ENCODE data around the gene UBR2.

DNA sequence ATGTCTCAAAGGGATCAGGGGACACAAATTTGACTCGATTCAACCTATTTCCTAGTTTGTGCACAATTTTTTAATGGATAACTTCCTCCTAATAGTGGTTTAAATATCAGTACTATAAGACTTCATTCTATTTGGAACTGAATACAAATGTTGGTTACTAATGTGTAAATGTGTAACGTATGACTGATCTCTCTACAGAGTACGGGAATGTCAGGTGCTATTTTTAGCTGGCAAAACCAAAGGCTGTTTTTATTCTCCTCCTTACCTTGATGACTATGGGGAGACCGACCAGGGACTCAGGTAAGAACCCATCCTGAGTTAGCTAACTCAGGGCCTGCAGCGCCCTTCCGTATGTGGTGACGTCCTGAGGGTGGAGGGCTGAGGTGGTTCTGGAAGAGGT is 125.5 kb downstream of the UBR2 start:
- TF ChIP-seq, protein P1, sequence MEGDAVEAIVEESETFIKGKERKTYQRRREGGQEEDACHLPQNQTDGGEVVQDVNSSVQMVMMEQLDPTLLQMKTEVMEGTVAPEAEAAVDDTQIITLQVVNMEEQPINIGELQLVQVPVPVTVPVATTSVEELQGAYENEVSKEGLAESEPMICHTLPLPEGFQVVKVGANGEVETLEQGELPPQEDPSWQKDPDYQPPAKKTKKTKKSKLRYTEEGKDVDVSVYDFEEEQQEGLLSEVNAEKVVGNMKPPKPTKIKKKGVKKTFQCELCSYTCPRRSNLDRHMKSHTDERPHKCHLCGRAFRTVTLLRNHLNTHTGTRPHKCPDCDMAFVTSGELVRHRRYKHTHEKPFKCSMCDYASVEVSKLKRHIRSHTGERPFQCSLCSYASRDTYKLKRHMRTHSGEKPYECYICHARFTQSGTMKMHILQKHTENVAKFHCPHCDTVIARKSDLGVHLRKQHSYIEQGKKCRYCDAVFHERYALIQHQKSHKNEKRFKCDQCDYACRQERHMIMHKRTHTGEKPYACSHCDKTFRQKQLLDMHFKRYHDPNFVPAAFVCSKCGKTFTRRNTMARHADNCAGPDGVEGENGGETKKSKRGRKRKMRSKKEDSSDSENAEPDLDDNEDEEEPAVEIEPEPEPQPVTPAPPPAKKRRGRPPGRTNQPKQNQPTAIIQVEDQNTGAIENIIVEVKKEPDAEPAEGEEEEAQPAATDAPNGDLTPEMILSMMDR (IDR thresholded peaks at IDR 0.05) = no peak
- TF ChIP-seq POLR2A (IDR thresholded peaks at IDR 0.05) (no peak), POLR2AphosphoS5 (IDR thresholded peaks at IDR 0.05) (no peak), EP300 (IDR thresholded peaks at IDR 0.05; ENCODE audit: low read depth) (no peak)
